ENCODE measurements around the gene CACNB2.
"Not testable (repeated sequence)": the region's sequence is repeated elsewhere in the genome, so short reads cannot be mapped to it uniquely, and the experiment has no call there.

The CACNB2 gene

GRCh38 chr10:18145652-18146051 lies 5.4 kb downstream of the CACNB2 start:
- DNase-seq, result no peak

- no peak for DNase-seq
Measured at GRCh38 chr10:18149196-18149800, 9.1 kb downstream of the CACNB2 start.

DNA sequence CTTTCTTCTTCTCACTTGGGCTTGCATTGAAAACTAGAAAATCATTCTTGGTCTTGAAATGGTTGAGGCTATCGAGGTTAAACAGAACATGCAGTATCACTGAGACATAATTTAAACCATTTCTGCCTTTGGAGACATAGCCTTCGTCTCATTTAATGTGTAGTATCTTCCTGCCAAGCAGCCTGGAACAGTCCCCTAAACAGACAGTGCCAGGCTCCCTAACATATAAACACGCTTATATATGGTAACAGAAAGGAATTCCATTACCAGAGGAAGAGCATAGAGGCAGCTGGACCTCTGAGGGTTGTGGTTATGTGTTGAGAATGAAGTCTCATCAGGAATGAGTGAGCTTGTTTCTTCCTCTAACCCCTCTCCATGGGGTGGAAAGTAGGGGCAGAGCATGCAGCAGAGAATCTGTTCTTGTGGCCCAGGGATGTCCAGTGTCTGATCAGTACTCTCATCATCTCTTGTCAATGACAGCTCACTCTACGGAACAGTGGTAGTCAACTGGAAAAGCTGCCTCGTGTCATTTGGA lies 11.2 kb downstream of the CACNB2 start:
- no peak for DNase-seq

GRCh38 chr10:18153381-18153780 lies 13.2 kb downstream of the CACNB2 start:
- not testable (repeated sequence) for DNase-seq

- no peak for DNase-seq
Measured at GRCh38 chr10:18155321-18155720, 15.1 kb downstream of the CACNB2 start.

DNA sequence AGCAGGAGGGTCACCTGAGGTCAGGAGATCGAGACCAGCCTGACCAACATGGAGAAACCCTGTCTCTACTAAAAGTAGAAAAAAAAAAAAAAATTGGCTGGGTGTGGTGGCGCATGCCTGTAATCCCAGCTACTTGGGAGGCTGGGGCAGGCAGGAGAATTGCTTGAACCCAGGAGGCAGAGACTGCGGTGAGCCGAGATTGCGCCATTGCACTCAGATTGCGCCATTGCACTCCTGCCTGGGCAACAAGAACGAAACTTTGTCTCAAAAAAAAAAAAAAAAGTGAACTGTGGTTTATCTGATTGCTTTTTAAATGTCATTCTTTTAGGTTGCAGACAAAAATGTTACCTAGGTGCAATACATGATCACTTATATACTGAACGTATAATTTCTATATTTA lies 16.6 kb downstream of the CACNB2 start:
- not testable (repeated sequence) for DNase-seq

DNA sequence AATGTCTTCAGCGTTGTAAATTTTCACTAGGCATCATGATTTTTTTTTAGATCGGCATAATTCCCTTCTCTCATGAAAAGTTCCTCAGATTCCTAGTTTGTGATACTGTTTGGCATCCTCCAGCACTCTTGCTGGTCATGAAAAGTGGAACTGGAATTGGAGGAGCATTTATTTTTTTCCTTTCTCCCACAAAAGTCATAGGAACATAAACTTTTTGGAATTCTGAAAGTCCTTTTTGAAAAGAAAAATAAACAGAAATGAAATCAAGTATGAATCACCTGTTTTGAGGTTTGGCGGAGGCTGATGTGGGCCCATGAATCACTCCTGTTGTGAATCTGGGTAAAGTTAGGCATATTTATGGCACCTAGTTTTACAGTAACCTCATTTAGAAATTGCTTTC lies 17.7 kb downstream of the CACNB2 start:
- no peak for DNase-seq

DNA sequence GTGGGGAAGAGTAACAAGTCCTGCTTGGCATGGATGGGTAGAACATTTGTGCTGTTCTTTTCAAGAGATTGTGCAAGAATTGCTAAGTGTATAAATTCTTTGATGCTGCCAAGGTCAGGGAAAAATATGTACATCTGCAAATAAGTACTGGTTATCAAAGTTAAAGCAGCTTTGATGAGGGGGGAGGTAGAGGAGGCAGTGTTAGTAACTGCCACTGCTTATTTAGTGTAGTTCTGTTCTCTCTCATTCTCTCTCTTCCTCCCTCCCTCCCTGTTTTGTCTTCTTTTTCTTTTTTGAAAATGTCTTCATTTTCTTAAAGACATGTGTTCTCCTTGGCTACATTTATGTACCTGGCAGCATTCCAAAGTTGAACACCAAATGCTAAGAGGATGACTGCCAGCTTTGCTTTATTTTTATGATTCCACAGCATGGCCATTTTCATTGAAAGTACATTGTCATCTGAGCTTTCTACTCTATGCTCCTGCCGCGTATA lies 18.6 kb downstream of the CACNB2 start:
- no peak for DNase-seq

DNA sequence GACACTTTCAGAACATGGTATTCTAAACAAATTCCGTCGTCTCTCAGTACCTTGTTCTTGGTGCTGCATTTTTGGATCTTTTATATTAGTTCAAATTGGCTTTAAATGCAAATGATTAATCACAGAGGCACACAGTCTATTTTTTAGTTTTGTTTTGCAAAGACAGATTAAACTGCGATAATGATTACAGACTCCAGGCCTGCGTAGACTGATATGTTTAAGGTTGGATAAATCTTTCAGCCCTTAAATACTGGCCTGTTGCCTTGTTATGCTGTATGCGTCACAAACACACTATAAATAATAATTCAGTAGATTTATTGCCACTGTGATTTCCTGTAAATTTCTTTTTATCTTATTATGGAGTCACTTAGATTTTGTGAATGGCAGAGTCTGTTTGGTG lies 19.3 kb downstream of the CACNB2 start:
- DNase-seq, result no peak

GRCh38 chr10:18162021-18162627 lies 21.9 kb downstream of the CACNB2 start:
- DNase-seq, result no peak

- DNase-seq, result no peak
Measured at GRCh38 chr10:18164093-18164492, 23.9 kb downstream of the CACNB2 start.

GRCh38 chr10:18164748-18165361 lies 24.6 kb downstream of the CACNB2 start:
- no peak for DNase-seq

- DNase-seq, result no peak
Measured at GRCh38 chr10:18178854-18179483, 38.7 kb downstream of the CACNB2 start.

- DNase-seq, result no peak
Measured at GRCh38 chr10:18179891-18180290, 39.7 kb downstream of the CACNB2 start.

GRCh38 chr10:18181382-18181781 lies 41.2 kb downstream of the CACNB2 start:
- not testable (repeated sequence) for DNase-seq

GRCh38 chr10:18185621-18186020 lies 45.4 kb downstream of the CACNB2 start:
- no peak for DNase-seq

DNA sequence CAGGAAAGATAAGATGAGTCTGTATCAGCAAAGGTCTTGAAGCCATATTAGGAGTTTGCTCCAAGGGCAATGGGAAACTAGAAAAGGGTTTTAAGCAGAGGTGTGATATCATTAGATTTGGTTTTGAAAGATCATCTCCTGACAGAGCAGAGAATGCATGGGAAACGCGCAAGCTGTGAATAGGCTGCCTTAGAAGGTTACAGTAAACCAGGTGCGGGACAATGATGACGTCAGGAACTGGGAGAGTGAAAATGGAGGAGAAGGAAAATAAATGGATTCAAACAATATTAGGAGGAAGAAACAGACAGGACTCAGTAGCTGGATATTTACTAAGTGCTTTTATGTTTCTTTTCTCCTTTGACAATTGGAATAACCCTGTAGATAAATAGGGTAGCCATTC lies 50.6 kb downstream of the CACNB2 start:
- no peak for DNase-seq

DNA sequence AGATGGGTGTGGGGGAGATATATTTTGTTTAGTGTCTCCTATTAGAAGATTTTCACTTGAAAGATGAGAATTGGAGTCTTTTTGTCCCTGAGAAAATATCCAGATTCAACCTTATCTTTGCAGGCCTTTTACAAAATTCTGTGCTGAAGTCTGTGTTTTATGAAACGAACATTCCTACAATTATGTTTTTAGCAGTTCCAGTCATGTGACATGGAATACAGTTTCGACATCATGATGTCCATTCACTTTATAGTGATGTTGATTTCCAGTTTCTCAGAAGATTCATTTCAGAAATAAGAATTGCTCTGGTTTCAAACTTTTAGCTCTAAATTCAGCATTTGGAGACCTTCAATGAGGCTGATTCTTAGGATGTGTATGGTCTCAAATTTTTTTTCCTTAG lies 54.4 kb downstream of the CACNB2 start:
- DNase-seq, result no peak

GRCh38 chr10:18195060-18195799 lies 55.0 kb downstream of the CACNB2 start:
- DNase-seq, result no peak

- DNase-seq, result no peak
Measured at GRCh38 chr10:18196806-18197550, 56.8 kb downstream of the CACNB2 start.

DNA sequence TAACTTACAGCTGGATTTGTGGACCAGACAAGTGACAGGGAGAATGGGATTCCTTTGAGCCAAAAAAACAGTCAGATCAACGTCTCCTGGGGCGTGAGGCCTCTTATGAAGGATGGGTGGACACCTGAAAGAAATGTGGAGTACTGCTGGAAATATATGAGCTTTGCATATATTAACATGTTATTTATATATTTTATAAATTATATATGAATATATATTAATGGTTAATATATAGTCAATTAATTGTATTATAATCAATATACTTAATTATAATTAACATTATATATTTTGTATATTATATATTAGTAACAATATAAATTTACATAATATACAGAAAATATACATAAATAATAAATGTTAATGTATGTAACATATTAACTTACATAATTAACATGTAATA lies 57.5 kb downstream of the CACNB2 start:
- no peak for DNase-seq

DNA sequence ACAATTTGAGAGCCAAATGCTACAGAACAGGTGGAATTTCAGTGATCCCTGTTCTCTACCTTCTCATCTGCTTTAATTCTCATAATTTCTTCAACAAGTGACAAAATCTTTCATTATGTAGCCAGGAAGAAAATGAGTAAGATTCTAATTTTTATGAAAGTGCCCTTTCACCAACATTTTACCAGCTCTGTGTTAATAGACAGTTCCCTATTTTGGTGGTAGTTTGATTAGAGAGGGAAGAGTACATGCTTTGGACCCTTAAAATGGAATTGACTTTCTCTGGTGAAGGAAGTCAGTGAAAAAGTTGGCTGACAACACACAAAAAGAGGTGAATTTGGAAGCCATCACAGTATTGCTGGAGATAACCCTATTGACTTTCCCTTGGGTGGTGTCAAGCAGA lies 61.7 kb downstream of the CACNB2 start:
- no peak for DNase-seq

All from retina (tissue), 1 donor.